Fibroblast of pulmonary artery (primary cell): ENCODE data around the gene SCTR.

Source experiments
- DNase-seq: peaks from one replicate; pipeline ENCODE4 v3.0.0-alpha.2; 2010; ENCODE audit warnings: low read depth
- H3K4me3 ChIP-seq: replicated peaks from 2 replicates; pipeline ENCODE4 v1.5.1; 2011; ENCODE audit warnings: low read depth, mild to moderate bottlenecking, control low read depth, low read length, moderate library complexity
- TF ChIP-seq, protein P1 (sequence below): IDR thresholded peaks from 2 replicates; pipeline ENCODE4 v1.5.1; 2011; ENCODE audit warnings: mild to moderate bottlenecking, control low read depth, low read length, inconsistent platforms; ENCODE audit errors: missing control alignments

Gene SCTR

DNA sequence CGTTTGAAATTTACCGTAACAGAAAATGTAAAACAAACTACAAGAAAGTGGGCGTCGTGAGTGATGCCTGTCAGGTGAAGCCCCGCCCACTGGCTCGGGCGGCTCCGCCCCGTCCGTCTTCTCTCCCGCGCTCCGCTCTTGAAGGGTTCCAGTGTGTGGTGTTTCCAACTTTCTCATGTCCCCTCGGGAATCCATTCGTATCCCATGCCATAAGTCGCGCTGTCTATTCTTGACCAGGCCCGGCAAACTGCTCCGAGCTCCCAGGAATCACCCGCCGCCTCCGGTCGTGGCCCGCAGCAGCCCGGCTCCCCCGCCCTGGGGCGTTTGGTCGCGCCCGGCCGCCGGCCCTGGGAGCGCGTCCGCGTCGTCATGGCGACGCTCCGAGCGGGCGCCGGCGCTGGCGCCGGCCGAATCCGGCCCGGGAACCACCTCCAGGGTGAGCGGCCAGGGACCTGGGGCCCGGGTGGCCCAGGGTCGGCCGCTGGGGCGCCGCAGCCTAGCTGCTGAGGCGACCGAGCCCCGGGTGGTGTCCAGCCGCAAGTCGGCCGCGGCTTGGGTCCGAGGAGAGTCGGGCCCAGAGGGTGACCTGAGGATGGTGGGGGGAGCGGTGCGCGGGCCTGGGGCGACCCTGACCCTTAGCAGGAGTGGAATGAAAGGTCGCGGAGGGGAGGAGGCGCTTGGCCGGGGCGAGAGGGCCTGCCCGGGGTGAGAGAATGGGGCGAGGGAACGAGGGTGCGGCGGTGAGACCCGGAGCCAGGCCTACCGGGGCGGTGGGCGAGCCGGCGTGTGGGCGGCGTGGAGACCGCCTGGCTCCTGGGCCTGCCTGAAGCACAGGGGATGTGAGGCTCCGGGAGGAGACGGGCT lies 20.0 kb upstream of the SCTR start, which contains the start of gene CFAP221:
Gene CFAP221 (plus strand): TSS at position 375 of the 864 bp plus-strand sequence. CDS start 1,683 bp downstream, outside the sequence.
- H3K4me3 ChIP-seq = peak within 1 kb of the TSS; percentile 59
- peak; percentile 68 for DNase-seq
- TF ChIP-seq, protein P1, sequence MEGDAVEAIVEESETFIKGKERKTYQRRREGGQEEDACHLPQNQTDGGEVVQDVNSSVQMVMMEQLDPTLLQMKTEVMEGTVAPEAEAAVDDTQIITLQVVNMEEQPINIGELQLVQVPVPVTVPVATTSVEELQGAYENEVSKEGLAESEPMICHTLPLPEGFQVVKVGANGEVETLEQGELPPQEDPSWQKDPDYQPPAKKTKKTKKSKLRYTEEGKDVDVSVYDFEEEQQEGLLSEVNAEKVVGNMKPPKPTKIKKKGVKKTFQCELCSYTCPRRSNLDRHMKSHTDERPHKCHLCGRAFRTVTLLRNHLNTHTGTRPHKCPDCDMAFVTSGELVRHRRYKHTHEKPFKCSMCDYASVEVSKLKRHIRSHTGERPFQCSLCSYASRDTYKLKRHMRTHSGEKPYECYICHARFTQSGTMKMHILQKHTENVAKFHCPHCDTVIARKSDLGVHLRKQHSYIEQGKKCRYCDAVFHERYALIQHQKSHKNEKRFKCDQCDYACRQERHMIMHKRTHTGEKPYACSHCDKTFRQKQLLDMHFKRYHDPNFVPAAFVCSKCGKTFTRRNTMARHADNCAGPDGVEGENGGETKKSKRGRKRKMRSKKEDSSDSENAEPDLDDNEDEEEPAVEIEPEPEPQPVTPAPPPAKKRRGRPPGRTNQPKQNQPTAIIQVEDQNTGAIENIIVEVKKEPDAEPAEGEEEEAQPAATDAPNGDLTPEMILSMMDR = no peak

DNA sequence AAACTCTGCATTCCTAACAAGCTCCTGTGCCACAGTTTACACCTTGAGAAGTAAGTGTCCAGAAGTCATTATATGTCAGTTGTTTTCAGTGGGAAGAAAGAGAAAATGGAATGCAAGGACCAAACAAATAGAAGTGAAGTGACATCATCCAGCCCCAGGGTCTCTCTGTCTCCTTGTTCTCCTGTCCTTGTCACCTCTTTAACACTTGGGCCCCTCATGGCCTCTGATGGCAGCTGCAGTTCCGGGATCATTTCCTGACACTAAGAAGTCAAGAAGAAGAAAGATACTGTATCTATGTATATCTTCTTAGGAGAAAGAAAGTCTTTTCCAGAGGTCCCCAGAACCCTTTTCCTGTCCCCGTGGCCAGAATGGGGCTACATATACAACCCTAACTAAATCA lies 17.2 kb upstream of the SCTR start:
- no peak for DNase-seq
- no peak overlapping the region for H3K4me3 ChIP-seq
- TF ChIP-seq, protein P1 = no peak

DNA sequence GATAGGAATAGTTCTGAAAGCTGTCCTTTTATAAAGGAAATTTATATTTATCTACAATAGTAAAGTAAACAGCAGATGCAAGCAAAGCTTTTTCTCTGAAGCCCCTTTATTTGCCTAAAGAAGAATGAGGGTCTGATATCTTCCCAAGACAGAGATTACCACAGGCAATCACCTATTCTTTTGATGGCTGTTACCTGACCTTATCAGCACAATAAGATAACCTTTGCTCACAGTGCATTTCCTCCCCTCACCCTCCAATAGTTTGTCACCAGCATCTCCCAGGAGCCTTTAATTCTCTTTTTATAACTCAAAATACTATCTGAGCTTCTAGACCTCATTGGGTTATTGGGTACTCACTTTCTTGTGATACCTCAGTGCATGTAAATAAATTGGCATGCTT lies 13.5 kb upstream of the SCTR start:
- DNase-seq = no peak
- TF ChIP-seq, protein P1 = no peak

DNA sequence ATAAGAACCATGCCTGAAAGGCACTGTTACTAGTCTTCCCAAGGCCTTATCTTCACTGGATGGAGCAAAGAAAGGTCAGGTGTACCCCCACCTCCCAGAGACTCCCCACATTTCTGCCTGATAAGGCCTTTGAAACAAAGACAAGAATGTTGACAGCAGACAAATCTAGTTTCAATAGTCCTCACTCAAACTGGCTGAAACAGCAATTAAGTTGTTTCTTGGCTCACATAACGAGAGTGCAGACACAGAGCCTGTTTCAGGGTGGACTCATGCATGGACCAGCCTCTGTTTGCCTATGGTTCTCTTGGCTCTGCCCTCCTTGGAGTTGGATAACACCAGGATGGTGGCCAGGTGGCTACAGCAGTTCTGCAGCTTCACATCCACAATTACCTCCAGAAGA lies 12.4 kb upstream of the SCTR start:
- TF ChIP-seq, protein P1 = no peak
- H3K4me3 ChIP-seq = no peak overlapping the region
- no peak for DNase-seq

More for the DNA sequence above, 13.5 kb upstream of the SCTR start:
- H3K4me3 ChIP-seq = no peak overlapping the region

DNA sequence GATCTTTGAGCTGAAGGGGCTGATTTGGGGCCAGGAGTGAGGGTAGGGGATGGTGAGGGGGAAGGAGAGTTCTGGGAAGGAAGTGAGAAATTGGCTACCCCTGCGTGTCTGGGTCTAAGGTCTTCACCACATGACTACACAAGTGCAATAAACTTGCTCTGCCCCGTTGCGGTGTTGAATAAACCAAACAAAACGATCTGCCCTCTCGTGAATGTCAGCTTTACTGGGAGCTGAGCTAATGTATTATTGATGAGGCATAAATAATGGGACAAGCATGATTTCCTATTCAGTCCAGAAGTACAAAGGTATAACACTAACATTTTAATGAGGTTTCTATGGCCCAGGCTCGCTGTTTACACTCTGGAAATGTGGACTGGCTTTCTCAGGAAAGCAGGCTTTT lies 11.9 kb upstream of the SCTR start:
- no peak for DNase-seq
- TF ChIP-seq, protein P1 = no peak

DNA sequence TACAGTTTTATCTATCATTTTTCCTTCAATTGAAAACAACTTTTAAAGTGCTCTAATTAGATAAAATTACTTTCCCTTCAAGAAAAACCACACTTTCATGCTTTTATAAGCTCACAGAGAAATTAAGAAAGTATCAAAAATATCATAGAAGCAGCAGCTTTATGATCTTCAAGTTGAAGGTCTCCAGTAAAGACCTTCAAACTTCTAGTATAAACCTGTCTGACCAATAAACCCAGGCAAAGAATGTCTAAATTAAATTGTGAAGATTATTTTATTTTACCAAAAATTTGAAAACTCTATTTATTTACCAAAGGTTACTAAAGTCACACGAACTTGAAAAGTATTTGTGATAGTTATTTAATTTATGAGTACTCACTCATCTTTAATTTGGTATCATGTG lies 9.3 kb upstream of the SCTR start:
- DNase-seq = no peak
- TF ChIP-seq, protein P1 = no peak
- H3K4me3 ChIP-seq = no peak overlapping the region

More for the DNA sequence above, 11.9 kb upstream of the SCTR start:
- no peak overlapping the region for H3K4me3 ChIP-seq
